ENCODE results near the gene FAM181A. TPM values are rescaled to one million over a fixed set of nuclear protein-coding genes. Genes with fewer than 3 reads are reported as not detected.

Gene FAM181A
- total and polyA plus RNA-seq, 2 donors, result 0.11 TPM; not detected in 1

DNA sequence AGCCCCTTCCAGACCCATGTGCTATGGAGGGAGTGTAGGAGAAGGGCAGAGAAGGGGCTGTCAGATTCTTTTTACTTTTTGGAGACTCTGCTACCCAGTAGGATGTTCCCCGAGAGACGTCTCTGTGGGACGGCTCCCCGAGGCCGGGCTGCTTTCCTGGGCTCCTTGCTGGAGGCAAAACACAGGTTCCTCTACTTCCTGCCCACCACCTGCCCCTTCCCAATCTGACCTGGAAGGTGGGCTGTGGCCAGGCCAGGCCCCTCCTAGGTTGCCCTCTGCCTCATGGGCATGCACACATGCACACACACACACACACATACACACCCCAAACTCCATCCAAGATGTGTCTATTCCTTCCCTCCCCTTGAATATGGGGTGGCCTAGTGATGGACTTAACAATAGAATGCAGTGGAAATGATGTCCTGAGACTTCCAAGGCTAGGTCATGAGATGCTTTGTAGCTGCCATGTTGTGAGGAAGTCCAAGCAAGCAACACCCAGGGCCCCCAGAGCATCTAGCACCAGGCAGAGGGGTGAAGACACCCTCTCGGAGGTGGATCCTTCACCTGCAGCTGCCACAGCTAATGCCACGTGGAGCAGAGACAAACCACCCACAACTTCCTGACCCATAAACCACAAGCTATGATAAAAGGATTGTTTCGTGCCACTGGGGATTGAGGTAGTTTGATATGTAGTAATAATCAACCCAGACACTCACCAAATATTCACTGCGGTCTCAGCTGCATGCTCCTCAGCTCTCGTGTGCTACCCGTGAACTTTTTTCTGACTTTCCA, 50.8 kb downstream of the FAM181A start:
- WGBS, result 47% methylated on average over 11 of the region's 11 CpGs
- H3K27me3 ChIP-seq (ENCODE audit: control insufficient read depth in 2 of 2, insufficient read depth in 1 of 2, low read length in 1 of 2), result peaks cover 0 to 35% of the 10 kb centered on the region in 2 donors
- peaks cover 3 to 12% of the 10 kb centered on the region in 2 donors for H3K9me3 ChIP-seq (ENCODE audit: control insufficient read depth in 2 of 2, insufficient read depth in 1 of 2, low read length in 1 of 2)

DNA sequence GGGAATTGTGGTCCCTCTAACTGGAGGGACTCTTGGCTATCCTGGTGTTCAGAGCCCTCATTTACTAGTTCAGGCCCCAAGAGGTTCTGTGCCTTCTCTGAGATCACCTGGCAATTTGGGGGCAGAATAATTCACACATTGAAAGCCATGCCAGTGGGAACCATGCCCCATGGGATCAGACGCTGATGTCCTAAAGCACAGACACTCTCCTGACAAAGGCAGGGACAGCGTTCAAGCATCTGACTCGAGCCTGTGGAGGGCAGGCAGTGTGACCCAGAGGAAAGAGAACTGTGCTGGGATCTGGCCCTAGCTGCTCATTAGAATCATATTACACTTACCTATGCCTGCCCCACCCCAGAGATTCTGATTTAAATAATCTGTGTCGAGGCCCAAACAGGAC, 51.6 kb downstream of the FAM181A start:
- no peak for DNase-seq (ENCODE audit: low read depth in 6 of 9, low spot score in 9 of 9)
- peaks cover 3 to 12% of the 10 kb centered on the region in 2 donors for H3K9me3 ChIP-seq (ENCODE audit: control insufficient read depth in 2 of 2, insufficient read depth in 1 of 2, low read length in 1 of 2)

More for the DNA sequence above, 50.8 kb downstream of the FAM181A start:
- peak in 6 of 9 donors; percentile 23 to 71 (median 31) for DNase-seq (ENCODE audit: low read depth in 6 of 9, low spot score in 9 of 9)
- Histone ChIP-seq H3K4me3 (ENCODE audit: low read length in 2 of 2) (no peak overlapping the region), H3K4me1 (ENCODE audit: control insufficient read depth in 2 of 2, insufficient read depth in 2 of 2, low read length in 2 of 2) (peaks cover 5 to 8% of the 10 kb centered on the region in 2 donors), H3K36me3 (ENCODE audit: control insufficient read depth in 2 of 2, insufficient read depth in 2 of 2, low read length in 1 of 2) (no peaks in the 10 kb centered on the region), H3K27ac (ENCODE audit: low read depth in 1 of 2, low read length in 1 of 2) (no peak overlapping the region)

More for the DNA sequence above, 51.6 kb downstream of the FAM181A start:
- H3K27me3 ChIP-seq (ENCODE audit: control insufficient read depth in 2 of 2, insufficient read depth in 1 of 2, low read length in 1 of 2), result peaks cover 0 to 34% of the 10 kb centered on the region in 2 donors
- H3K36me3 ChIP-seq (ENCODE audit: control insufficient read depth in 2 of 2, insufficient read depth in 2 of 2, low read length in 1 of 2), result no peaks in the 10 kb centered on the region
- peak overlapping the region in 1 of 2 donors; percentile 8 for H3K27ac ChIP-seq (ENCODE audit: low read depth in 1 of 2, low read length in 1 of 2)
- H3K4me1 ChIP-seq (ENCODE audit: control insufficient read depth in 2 of 2, insufficient read depth in 2 of 2, low read length in 2 of 2), result peaks cover 5 to 8% of the 10 kb centered on the region in 2 donors
- no peak overlapping the region for H3K4me3 ChIP-seq (ENCODE audit: low read length in 2 of 2)
- WGBS, result 96% methylated on average over 4 of the region's 4 CpGs

Other genes starting within 250 kb of the FAM181A start
- 0.09 TPM for gene PRIMA1, start 138.9 kb upstream of the FAM181A start, total RNA-seq
- gene PRIMA1, start 138.9 kb upstream of the FAM181A start, polyA plus RNA-seq, result 0.84 TPM
- 3.7 TPM for gene ASB2, start 49.2 kb downstream of the FAM181A start, total RNA-seq
- gene ASB2, start 49.2 kb downstream of the FAM181A start, polyA plus RNA-seq, result 2.6 TPM
- not detected for gene CCDC197, start 70.0 kb downstream of the FAM181A start, total RNA-seq
- not detected for gene CCDC197, start 70.0 kb downstream of the FAM181A start, polyA plus RNA-seq
- gene OTUB2, start 99.0 kb downstream of the FAM181A start, total RNA-seq, result 0.52 TPM
- 0.27 TPM for gene OTUB2, start 99.0 kb downstream of the FAM181A start, polyA plus RNA-seq
- gene DDX24, start 153.9 kb downstream of the FAM181A start, total RNA-seq, result 191 TPM
- 103 TPM for gene DDX24, start 153.9 kb downstream of the FAM181A start, polyA plus RNA-seq
- gene IFI27L1, start 154.0 kb downstream of the FAM181A start, total RNA-seq, result 26.4 TPM
- gene IFI27L1, start 154.0 kb downstream of the FAM181A start, polyA plus RNA-seq, result 16.7 TPM
- gene IFI27, start 183.4 kb downstream of the FAM181A start, total RNA-seq, result 360 TPM
- 839 TPM for gene IFI27, start 183.4 kb downstream of the FAM181A start, polyA plus RNA-seq
- 79.1 TPM for gene IFI27L2, start 202.3 kb downstream of the FAM181A start, total RNA-seq
- gene IFI27L2, start 202.3 kb downstream of the FAM181A start, polyA plus RNA-seq, result 118 TPM
- 0.24 TPM for gene PPP4R4, start 247.0 kb downstream of the FAM181A start, total RNA-seq
- gene PPP4R4, start 247.0 kb downstream of the FAM181A start, polyA plus RNA-seq, result 1.3 TPM